GM04504 (cell line): ENCODE measurements around the gene ZDHHC1.

ENCODE experiments used
- DNase-seq: peaks from one replicate; pipeline ENCODE4 v3.0.0-alpha.2; 2012; ENCODE audit warnings: low read depth

The ZDHHC1 gene, protein sequence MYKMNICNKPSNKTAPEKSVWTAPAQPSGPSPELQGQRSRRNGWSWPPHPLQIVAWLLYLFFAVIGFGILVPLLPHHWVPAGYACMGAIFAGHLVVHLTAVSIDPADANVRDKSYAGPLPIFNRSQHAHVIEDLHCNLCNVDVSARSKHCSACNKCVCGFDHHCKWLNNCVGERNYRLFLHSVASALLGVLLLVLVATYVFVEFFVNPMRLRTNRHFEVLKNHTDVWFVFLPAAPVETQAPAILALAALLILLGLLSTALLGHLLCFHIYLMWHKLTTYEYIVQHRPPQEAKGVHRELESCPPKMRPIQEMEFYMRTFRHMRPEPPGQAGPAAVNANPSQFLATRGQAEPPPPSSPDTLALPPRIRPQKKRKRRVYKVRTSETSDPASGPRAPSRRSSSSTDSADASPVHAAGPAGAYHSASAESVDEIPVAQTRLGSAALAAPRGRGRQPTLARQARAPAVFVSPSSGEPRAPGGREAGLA

GRCh38 chr16:67415872-67416793, at the start of gene ZDHHC1:
Gene ZDHHC1 (minus strand): TSS chr16:67416477. CDS start chr16:67407775, 8,702 bp downstream.
- DNase-seq, result peak; percentile 36

- DNase-seq, result no peak
Observed at GRCh38 chr16:67464565-67464964, 48.3 kb upstream of the ZDHHC1 start.

DNA sequence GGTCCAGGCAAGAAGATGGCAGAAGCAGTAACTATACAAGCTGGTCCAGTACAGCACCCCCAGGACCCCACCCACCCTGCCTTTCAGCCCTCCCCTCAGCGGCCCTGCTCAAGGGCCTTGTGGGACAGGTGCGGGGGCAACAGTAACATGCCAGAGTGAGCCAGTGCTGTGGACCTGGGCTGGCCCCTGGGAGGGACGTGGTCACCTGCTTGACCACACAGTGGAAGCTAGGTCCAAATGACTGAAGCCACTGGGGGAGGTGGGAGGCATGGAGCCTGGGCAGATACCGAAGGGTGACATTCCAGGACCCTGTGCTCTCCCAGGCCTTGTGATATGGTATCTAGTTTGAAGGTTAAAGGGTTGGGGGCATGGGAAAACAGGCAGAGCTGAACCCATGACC, 47.4 kb upstream of the ZDHHC1 start:
- no peak for DNase-seq

DNA sequence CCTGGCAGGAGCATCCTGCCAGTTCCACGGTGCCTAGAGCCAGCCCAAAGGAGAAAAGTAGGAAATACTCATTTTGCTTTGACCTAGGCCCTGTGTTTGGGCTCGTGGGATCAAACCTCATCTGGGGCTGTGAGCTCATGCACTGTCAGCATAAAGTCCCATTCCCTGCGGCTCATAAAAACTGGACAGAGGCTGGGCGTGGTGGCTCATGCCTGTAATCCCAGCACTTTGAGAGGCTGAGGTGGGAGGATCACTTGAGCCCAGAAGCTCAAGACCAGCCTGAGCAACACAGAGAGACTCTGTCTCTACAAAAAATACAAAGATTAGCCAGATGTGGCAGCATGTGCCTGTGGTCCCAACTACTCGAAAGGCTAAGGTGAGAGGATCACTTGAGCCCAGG, 46.8 kb upstream of the ZDHHC1 start:
- DNase-seq, result no peak

DNA sequence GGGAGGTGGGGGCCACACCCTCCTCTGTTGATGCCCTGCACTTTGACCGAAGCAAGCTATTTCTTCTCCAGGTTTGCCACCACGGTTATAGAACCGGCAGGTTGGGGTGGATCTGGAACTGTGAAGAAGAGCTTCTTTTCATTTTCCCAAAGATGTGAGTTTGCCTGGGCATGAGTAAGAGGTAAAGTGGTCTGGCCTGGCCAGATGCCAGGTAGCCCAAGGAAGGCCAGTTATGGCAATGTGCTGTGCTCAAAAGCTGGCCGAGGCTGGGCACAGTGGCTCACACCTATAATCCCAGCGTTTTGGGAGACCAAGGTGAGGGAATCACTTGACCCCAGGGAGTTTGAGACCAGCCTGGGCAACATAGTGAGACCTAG, 46.0 kb upstream of the ZDHHC1 start:
- no peak for DNase-seq

DNA sequence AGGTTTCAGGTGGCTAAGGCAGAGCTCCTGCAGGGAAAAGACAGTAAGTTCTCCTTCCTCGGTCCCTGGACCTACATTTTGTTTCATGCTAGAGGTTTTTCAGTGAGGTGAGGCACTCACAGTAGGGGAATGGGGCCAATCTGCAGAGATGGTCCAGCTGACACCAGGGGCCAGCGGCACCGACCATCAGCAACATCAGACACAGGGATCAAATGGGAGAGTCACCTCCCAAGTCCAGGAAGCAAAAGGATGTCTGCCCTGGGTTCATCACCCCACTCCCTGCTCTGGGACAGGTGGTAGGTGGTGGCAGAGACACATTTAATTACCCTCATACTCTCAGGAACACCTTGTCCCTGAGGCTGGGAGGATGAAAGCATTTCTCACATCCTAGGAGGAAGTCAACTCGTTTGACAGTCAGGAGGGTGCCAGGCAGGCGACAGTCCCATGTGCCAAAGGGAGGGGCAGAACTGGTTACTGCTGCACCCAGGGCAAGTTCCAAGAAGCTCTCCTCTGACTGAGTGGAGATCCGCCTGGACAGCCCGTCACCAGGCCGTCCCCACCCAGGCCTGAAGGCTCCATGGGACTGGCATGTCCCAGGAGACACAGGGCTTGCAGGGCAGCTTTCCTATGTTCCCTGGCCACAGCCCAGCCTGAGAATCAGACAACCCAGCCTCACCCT, 45.5 kb upstream of the ZDHHC1 start:
- no peak for DNase-seq

DNA sequence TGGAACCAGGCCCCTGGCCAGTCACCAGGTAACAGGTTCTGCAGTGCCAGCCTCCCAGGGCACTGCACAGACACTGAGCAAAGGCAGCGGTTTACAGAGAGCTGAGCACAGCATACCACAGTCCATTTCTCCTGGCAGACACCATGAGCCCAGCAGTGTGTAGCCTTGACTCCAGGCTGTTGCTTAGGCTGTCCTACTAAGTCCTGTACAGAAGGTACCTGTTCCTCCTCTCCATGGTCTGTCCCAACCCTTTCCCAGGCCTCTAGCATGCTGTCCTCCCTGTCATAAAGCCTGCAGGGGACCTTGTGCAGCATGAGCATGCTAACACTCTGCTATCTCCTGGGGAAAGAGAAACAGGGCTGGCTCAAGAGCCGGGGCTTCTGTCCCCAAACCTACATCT, 44.7 kb upstream of the ZDHHC1 start:
- DNase-seq, result no peak

DNA sequence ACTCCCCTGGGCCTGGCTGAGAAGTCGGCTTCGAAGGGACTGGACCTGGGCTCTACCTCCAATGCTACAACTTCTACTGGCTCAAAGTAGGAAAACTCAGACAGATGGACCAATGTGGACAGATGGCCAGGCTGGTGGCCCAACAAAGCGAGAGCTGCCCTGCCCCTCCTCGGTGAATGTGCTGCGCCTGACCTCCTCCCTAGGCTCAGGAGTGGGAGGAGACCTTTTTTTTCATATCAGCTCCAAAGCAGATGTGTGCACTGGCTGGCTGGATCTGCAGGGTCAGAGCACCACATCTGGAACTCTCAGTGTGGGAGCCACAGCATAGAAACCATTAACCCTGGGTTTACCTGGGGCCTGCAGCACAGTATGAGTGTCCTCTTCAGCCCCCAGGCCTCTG, 43.9 kb upstream of the ZDHHC1 start:
- DNase-seq, result no peak

GRCh38 chr16:67459861-67460150, 43.5 kb upstream of the ZDHHC1 start:
- no peak for DNase-seq

DNA sequence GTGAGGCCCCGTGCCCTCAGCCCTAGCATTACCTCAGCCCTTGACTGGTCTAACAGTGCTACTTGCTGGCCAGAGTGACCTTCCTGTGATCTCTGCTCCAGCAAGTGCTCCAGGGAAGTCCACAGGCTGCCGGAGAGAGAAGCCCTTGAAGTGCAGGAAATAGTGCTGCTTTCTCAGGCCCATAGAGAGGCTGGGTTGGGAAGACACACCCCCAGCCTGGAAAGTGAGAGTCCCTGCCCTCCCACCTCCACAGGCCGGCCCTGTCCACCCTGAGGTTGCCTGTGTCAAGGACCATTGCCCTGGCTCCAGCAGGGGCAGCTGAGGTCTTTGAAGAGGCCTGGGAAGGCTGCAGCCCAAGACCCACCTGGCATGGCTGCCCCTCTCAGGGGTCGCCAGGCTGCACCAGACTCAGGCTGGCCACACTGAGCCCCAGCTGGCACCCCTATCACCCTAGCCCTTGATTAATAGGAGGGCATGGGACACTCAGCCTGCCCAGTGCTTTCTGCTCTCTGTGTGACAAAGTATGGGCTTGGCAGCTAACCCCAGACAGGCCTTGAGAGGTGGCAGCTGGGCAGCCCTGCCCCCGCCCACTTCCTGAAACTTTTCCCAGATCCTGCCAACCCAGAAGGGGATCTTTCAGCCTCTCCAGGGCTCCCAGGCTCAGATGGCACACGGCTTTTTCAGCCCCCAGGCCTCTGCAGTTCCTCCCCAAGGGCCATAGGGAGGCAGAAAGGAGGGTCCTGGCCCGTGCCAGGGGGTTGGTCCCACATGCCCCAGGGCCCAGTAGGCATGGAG, 43.0 kb upstream of the ZDHHC1 start:
- DNase-seq, result no peak

- DNase-seq, result no peak
Observed at GRCh38 chr16:67458121-67458641, 41.9 kb upstream of the ZDHHC1 start.

DNA sequence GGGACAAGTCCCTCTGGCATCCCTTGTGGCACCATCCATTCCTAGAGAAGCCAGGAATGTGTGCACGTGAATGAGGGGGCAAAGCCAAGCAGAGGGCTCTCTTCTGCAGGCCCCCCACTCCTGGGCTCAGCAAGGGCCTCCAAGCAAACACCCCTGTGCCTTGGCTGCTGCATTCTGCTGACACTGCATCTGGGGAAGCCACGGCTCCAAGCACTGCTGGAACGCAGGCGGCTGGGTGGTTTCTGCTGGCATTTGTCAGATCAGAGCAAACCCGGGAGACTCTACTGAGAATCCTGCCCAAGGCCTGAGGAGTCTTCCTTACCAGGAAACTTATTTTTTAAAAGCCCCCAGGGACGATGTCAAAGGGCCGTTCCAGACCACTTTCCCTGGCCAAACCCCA, 41.3 kb upstream of the ZDHHC1 start:
- DNase-seq, result no peak

DNA sequence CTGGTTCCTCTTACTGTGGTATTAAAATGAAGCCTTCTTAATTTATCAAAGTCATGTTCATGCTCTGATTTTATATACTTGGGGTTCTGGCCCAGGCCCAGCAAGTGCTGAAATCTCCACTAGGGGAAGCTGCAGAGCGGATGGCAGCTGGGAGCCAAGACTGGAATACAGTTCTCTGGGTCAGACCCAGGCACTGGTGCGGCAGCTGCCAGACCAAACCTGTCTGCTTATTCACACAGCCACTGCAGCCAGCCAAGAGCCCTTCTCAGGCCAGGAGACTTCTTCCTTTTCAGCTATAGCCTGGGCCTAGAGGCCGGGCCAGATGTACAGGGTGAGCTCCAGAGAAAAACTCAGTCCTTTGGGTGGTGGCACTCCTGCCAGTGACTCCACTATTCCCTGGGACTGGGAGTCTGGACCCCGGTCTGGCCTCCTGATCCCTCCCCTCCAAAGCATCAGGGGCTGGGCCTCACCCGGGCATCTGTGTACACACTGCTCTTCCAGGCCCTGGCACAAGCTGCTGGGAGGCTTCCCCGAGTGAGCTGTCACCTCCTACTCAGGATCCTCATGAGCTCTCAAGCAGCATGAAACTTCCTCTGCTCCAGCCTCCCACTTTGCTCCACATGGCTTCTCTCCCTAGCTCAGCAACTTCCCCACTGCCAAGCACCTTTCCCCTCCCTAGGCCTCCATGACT, 40.3 kb upstream of the ZDHHC1 start:
- DNase-seq, result peak; percentile 21

- DNase-seq, result no peak
Observed at GRCh38 chr16:67454852-67455251, 38.6 kb upstream of the ZDHHC1 start.

DNA sequence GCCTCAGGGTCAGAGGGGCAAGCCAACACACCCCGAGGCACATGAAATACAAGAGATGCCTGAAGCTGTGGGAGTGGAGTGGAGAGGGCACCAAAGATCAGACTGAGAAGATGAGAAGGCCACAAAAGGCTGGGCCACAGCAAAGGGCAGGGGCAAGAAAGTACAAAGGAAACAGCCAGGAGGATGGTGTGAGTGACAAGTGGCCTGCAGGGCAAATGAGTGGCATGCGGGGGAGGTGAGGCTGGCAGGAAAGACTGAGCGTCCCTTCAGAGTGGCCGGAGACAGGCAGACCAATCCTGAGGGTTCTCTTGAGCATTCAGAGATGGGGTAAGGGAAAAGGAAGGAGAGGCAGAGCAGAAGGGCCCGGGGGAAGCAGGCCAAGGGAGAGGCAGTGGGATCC, 37.8 kb upstream of the ZDHHC1 start:
- no peak for DNase-seq

GRCh38 chr16:67451704-67452435, 35.6 kb upstream of the ZDHHC1 start:
- DNase-seq, result no peak

GRCh38 chr16:67451061-67451703, 34.9 kb upstream of the ZDHHC1 start:
- no peak for DNase-seq

DNA sequence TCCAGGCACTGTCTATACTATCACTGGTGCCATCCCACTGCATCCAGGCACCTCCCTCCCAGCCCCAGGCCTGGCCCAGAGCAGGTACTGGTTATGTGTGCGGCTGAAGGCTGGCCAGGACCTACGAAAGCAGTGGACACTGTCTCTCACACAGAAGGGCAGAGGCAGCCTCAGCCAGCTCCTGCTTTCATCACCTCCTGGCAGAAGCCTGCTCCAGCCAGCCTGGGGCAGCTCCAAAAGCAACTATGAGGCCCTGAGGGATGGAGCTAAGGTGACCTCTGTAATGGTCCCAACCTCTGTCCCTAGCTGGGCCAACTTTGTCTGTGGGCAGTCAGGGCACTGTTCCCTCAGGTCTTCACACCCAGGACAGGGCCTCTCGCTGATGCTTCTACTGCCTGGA, 33.5 kb upstream of the ZDHHC1 start:
- DNase-seq, result no peak

DNA sequence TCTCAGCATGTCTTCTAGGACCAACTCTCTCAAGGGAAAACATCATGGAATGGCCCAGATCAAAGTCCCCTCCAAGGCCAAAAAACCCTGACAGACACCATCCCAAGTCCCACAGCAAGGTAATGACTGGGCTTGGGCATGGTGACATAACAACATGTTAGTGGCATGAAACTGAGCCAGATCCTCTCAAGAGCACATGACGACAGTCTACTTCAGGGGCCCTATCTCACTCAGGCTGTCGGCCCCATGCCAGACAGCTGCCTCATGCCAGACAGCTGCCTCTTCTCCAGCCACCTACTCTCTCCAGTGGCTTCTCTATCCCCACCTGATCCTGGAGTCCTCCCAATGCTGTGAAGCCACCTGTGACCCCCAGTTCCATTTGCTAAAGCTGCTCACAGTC, 33.1 kb upstream of the ZDHHC1 start:
- DNase-seq, result no peak

- DNase-seq, result no peak
Observed at GRCh38 chr16:67448580-67448979, 32.3 kb upstream of the ZDHHC1 start.
